ENCODE measurements around the gene E2F3. TPM values are rescaled to one million over a fixed set of nuclear protein-coding genes. Genes with fewer than 3 reads are reported as not detected.

E2F3 gene
- polyA plus RNA-seq, 4 donors, result 16.3 to 20.6 (median 17.9) TPM

DNA sequence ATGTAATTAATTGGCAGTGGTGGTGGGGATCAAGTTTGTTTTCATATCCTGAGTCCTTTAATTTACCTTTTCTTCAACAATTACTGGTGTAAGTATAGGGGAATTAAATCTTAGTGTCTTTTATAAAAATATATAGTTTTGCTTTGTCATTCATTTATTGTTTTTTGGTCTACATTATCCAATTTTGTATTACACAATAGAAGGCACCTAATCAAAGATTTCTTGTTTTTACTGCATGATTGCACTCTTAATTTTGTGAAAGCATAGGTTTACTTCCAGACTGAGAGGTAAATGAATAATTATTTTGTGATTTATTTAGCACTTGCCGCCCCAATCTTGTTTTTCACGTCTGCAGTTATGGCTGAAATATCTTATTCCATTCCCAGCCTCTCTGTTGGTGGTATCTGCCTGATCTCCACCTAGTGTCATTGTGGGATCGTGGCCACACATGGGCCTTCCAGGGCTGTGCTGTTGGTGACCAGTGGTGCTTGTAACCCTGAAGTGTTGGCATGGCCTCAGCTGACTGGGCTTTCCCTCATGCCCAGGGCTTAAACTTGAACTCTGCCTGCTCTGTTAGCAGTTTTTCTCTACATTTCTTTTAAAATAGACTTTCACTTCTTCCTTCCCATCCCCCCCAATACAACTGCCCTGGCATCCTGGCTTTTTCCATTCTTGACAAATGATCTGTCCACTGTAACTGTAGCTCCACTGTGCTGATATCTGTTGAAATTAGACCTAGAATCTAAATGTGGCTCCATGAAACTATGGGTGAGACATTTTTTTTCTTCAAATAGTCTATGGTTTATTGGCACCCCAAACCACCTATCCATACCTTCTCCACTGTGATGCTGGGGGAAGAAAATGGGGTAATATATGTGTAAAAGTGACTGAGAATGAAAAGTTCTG, 24.8 kb downstream of the E2F3 start:
- no peak for DNase-seq (ENCODE audit: low read depth in 4 of 4, low spot score in 2 of 4)

- no peak for DNase-seq (ENCODE audit: low read depth in 4 of 4, low spot score in 2 of 4)
These were observed 26.2 kb downstream of the E2F3 start for GRCh38 chr6:20427856-20428255.

DNA sequence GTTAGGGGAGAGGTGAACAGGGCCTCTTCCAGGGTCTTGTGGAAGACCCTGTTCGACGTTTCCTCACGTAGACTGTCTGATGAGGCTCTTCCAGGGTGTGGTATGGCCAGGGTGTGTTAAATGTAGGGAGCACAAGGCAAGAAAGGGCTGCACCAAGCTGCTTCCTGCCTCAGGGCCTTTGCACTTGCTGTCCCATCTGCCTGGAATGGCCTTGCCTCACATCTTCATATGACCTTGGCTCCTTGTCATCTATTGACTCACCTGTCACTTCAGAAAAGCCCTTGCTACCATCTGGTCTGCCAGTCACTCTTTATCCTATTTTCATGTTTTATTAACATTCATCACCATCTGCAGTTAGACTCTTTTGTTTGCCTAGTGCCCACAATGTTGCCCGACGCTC, 31.0 kb downstream of the E2F3 start:
- DNase-seq (ENCODE audit: low read depth in 4 of 4, low spot score in 2 of 4), result no peak

GRCh38 chr6:20433321-20433720, 31.6 kb downstream of the E2F3 start:
- DNase-seq (ENCODE audit: low read depth in 4 of 4, low spot score in 2 of 4), result no peak

DNA sequence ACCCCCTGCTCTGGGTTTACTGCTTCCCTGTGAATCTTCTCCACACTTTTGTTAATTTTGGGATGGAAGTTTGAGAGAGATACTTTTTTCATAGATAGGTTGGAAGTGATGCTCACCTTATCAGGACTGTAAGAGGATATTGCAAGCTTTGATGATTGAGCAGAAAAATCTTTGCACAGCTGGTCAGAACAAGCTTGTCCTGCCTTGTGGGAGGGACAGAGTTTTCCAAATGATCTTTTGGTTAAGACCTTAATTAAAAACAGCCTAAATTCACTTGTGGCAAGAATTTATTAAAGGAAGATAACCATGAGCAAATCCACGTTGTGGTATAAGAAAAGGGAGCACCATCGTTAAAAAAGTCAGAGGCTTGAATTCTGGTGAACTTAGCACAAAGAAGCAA, 32.2 kb downstream of the E2F3 start:
- no peak for DNase-seq (ENCODE audit: low read depth in 4 of 4, low spot score in 2 of 4)

DNA sequence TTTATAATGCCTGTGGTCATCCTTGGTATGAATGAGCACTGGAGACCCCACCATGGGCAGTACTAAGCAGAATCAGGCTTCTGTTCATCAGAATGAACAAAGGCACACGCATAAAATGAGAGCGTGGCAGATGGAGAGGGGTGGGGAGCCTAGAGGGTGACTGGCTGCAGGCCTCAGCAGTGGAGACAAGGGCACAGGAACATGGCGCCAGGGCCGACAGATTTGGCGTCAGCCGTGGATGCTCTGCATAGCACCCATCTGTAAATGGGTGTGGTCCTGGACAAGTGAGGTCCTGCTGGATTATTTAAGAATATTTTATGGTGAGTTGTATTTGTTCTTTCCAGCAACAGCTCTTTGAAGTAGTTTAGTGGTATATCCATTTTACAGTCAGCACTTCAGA, 33.1 kb downstream of the E2F3 start:
- no peak for DNase-seq (ENCODE audit: low read depth in 4 of 4, low spot score in 2 of 4)

GRCh38 chr6:20436719-20437118, 35.0 kb downstream of the E2F3 start:
- DNase-seq (ENCODE audit: low read depth in 4 of 4, low spot score in 2 of 4), result no peak

DNA sequence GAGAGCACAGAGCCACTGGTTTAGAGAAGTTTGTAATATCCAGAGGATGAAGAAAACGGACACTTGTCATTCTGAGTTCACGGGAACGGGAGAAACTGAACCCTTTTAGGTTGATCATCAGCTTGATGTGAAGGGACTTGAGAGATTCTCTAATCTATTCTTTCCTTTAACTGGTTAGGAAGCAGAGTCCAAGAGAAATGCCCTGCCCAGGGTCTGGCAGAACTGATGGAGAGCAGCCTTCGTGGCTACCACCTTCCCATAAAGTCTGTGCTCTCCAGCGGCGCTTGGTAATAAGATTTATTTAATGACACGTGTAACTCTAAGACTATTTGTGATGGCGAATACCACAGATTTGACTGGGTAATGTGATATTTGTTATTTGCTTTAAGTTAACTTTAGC, 36.0 kb downstream of the E2F3 start:
- DNase-seq (ENCODE audit: low read depth in 4 of 4, low spot score in 2 of 4), result no peak

GRCh38 chr6:20438462-20439070, 36.9 kb downstream of the E2F3 start:
- DNase-seq (ENCODE audit: low read depth in 4 of 4, low spot score in 2 of 4), result no peak

DNA sequence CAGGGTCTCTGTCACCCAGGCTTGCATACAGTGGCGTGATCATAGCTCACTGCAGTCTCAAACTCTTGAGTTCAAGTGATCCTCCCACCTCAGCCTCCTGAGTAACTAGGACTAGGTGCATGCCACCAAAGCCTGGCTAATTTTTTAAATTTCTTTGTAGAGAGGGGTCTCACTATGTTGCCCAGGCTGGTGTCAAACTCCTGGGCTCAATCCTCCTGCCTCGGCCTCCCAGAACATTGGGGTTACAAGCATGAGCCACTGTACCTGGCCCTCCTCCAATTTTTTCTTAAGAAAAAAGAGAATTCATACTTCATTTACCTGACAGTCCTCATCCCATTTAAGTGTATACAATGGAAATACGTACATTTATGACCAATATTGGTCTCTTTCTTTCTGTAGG, 37.9 kb downstream of the E2F3 start:
- DNase-seq (ENCODE audit: low read depth in 4 of 4, low spot score in 2 of 4), result no peak

DNA sequence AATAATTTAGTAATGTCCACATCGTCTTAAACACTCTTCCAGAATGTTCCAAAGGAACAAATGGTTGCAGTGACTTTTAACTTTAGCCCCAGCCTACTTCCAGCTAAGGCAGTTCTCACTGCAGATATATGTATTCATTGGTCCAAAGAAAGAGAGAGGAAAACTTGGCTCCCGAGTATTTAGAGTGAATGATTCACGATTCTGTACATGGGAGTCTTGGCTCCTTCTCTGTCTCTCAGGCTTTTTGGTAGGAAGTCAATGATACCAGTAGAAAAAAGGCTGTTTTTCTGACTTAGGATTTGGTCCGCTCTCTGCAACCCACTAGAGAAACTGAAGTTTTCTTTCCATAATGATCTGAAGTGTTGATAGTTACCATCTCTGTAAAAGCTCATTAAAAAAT, 38.6 kb downstream of the E2F3 start:
- DNase-seq (ENCODE audit: low read depth in 4 of 4, low spot score in 2 of 4), result no peak

- DNase-seq (ENCODE audit: low read depth in 4 of 4, low spot score in 2 of 4), result no peak
These were observed 39.6 kb downstream of the E2F3 start for GRCh38 chr6:20441236-20441635.

DNA sequence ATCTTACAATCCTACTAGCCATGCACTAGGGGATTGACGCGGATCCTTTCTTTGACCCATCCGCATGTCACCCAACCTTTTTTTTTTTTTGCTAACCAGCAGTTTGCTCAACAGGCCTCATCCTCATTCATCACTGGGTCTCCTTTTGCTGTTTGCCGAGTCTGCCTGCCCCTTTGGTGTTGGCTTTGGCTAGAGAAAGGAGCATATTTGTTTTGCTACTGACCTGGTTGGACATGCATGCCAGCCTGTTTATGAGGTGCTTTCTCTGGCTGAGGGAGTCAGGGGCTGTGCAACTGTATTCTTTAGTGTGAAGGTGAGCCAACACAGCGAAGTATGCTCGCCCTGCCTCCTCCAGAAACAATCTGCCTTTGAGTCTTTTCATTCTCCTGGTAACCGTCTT, 40.2 kb downstream of the E2F3 start:
- no peak for DNase-seq (ENCODE audit: low read depth in 4 of 4, low spot score in 2 of 4)

- no peak for DNase-seq (ENCODE audit: low read depth in 4 of 4, low spot score in 2 of 4)
These were observed 43.1 kb downstream of the E2F3 start for GRCh38 chr6:20444786-20445271.

GRCh38 chr6:20447157-20447556, 45.5 kb downstream of the E2F3 start:
- no peak for DNase-seq (ENCODE audit: low read depth in 4 of 4, low spot score in 2 of 4)

GRCh38 chr6:20447581-20448132, 46.0 kb downstream of the E2F3 start:
- no peak for DNase-seq (ENCODE audit: low read depth in 4 of 4, low spot score in 2 of 4)

DNA sequence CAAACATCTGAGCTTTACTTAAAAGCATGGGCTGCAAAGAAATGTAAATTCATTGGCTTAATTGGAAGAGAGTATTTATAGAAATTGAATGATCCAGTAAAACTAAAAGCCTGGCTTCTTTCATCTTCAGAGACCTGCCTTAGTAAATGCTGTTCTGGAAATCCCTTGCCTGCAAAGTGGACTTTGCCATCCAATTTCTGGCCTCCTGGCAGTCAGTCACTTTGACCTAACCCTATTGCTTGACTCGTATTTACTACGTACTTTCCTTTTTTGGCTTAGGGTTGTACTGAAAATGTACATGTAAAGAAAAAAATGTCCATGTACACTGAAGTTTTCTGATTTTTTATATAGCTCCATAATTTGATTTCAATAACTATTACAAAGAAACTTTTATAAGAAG, 47.1 kb downstream of the E2F3 start:
- no peak for DNase-seq (ENCODE audit: low read depth in 4 of 4, low spot score in 2 of 4)

DNA sequence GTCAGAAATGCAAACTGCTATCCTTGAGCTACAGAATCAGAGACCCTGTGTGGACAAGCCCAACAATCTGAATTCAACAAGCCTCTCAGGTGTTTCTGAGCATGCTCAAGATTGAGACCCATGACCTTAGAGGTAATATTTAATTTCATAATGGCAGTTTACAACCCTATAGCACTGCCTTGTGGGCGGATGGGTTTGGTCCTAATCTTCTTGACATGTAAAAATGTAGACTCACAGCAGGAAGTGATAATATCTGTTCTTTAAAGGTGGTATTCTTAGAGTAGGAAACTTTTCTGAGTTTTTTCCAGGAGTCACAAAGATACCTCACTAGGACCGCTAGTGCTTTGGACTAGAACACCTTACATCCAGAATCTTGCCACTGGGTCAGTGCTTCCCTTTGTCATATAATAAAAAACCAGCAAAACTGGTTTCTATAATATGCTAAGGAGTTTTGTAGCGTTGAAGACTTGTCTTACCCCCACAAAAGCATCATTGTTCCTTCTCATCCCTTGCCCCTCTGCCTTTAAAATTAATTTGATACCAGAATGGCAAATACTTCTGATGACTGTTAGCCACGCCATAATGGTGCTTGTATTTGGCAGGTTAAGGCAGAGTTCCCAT, 52.6 kb downstream of the E2F3 start:
- DNase-seq (ENCODE audit: low read depth in 4 of 4, low spot score in 2 of 4), result no peak

DNA sequence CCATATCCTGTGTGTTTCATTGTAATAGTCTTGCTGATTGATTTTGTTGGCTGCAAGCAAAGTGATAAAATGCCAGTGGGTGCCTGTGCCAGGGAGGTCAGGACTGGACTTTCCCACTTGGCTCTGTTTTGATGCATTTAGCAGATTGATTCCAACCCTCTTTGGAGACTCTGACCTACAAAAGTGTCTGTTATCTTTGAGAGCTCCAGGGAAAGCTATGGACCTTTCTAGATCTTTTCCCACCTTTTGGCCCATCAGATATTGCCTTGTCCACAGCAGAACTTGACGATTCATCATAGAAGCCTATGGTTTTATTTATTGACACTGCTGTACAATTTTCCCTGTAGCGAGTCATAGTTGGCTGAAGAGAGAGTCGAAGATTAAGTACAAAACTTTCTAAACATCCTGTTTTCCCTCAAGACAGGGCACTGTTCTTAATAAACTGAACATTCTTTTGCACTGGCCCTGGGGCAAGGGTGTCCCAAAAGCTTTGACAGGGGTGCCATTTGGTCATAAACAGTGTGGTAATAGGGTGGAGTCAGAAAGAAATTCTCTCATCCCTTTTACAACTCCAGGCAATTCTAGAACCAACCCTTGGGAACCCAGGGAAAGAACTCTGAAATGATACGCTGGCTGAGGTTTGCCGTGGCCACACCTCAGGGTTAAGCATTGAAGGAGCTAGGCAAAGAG, 53.7 kb downstream of the E2F3 start:
- no peak for DNase-seq (ENCODE audit: low read depth in 4 of 4, low spot score in 2 of 4)

- DNase-seq (ENCODE audit: low read depth in 4 of 4, low spot score in 2 of 4), result no peak
These were observed 56.6 kb downstream of the E2F3 start for GRCh38 chr6:20458027-20458894.
